Activated CD4-positive, CD25-positive, alpha-beta regulatory T cell treated with anti-CD3 and anti-CD28 coated beads, Interleukin-2, amount 50 U/mL, for 72 hours (primary cell): ENCODE data around the gene ZSWIM4.
"Not testable (repeated sequence)": the region's sequence is repeated elsewhere in the genome, so short reads cannot be mapped to it uniquely, and the experiment has no call there.

ENCODE experiments used
- DNase-seq: peaks from one replicate; pipeline ENCODE4 v3.0.0; 2021

ZSWIM4 gene

DNA sequence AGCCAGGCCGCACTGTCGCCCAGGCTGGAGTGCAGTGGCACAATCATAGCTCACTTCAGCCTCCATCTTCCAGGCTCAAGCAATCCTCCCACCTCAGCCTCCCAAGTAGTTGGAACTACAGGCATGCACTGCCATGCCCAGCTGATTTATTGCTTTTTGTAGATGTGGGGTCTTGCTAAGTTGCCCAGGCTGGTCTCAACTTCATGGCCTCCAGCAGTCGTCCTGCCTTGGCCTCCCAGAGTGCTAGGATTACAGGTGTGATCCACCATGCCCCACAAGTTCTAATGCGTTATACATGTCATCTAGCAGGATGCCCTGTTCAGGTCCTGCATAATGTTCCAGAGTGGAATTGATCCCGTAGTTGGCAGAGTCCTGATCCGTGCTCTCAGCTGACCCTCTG, 16.4 kb upstream of the ZSWIM4 start:
- no peak for DNase-seq

DNA sequence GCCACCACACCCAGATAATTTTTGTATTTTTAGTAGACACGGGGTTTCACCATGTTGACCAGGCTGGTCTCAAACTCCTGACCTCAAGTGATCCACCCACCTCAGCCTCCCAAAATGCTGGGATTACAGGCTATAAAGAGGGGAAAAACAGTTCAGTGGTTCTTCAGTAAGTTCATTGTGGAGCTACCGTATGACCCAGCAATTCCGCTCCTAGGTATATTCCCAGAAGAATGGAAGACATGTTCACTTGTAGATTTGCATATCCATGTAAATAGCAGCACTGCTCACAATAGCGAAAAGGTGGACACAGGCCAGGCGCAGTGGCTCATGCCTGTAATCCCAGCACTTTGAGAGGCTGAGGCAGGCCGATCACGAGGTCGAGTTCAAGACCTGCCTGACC, 15.4 kb upstream of the ZSWIM4 start:
- not testable (repeated sequence) for DNase-seq

DNA sequence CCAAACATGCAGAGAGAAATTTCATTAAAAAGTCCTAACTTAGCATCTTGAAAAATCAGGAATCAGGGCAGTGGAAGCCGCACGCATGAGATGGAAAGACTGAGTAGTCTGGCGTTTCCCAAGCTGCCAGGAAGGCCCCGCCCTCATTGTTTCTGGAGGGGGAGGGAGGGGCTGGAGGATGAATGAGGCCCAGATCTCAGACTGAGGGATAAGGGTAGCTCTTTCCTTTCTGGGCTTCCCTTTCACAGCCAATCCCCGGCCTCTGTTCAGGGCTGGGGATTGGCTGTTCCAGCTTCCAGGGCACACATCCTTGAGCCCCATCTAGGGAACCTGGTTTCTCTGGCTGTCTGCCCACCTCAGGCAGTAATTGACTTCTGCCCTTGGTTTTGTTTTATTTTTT, 13.7 kb upstream of the ZSWIM4 start:
- DNase-seq, result no peak

DNA sequence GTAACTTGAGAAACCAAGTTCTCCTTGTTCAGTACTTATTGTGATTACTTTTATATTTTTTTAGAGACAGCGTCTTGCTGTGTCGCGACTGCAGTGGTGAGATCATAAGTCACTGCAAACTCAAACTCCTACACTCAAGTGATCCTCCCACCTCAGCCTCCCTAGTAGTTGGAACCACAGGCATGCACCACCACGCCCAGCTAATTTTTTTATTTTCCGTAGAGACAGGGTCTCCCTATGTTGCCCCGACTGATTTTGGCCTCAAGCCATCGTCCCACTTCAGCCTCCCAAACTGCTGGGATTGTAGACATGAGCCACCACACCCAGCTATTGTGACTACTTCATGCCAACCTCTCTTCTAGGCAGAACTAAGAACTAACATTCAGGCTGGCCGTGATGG, 12.7 kb upstream of the ZSWIM4 start:
- no peak for DNase-seq

DNA sequence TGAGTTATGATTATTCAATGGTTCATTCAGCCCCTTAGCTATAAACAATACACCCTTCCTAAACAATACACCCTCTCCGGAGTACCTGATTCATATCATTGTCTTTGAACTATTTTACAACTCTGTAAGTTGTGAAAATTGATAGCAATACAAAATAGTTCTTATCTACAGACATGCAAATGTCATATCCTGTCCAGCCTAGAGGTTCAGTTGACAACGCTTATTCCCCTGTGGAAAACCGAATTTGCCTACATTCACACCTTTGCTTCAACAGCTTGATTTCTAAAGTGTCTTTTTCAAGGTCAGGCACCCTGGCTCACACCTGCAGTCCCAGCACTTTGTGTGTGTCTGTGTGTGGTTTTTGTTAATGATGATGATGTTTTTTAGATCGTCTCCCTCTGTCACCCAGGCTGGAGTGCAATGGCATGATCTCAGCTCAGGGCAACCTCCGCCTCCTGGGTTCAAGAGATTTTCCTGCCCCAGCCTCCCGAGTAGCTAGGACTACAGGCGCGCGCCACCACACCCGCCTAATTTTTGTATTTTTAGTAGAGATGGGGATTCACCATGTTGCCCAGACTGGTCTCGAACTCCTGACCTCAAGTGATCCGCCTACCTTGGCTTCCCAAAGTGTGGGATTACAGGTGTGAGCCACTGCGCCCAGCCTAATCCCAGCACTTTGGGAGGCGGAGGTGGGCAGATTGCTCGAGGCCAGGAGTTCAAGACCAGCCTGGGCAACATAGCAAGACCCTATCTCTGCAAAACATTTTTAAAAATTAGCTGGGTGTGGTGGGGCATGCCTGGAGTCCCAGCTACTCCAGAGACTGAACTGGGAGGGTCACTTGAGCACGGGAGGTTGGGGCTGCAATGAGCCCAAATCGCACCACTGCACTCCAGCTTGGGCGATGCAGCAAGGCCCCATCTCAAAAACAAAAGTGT, 11.4 kb upstream of the ZSWIM4 start:
- no peak for DNase-seq

DNA sequence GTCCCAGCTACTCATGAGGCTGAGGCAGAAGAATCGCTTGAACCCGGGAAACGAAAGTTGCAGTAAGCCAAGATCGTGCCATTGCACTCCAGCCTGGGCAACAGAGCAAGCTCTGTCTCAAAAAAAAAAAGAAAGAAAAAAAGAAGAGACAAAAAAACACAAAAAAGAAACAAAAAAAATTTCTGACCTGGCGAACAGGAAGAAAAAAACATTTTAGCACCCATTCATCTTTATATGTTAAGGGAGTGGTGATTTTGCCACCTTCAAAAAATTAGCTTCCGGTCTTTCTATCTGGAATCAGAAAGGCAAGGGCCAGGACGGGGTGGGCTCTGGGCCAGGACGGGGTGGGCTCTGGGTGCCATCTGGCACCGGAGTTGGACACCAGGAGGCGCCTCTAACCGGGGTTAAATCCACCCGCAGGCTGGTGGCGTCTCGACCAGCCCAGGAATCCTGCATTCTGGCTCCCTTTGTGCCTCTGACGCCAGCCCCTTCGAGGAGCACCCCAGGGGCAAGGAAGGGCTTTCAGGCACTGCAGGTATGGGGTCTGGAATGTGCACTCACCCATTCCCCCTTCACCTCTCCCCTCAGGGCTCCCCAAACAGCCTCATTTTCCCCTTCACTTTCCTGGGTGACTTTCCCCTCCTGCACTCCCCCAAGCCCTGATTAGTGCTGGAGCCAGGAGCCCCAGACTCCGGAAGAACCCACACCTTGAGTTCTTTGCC, 10.4 kb upstream of the ZSWIM4 start:
- peak; percentile 63 for DNase-seq

DNA sequence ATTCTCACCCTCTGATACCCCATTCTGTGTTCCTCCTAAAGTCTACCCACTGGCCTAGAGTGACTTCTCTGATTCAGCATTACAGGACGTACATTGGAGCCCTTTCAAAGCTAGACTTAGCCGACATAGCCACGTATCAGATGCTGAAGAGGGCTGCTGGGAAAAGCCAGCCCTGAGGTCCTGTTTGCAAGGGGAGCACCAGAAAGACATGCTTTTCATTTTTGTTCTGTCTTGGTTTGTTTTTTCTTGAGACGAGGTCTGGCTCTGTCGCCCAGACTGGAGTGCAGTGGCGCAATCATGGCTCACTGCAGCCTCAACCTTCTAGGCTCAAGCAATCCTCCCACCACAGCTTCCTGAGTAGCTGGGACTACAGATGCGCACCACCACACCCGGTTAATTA, 6.3 kb upstream of the ZSWIM4 start:
- DNase-seq, result no peak

DNA sequence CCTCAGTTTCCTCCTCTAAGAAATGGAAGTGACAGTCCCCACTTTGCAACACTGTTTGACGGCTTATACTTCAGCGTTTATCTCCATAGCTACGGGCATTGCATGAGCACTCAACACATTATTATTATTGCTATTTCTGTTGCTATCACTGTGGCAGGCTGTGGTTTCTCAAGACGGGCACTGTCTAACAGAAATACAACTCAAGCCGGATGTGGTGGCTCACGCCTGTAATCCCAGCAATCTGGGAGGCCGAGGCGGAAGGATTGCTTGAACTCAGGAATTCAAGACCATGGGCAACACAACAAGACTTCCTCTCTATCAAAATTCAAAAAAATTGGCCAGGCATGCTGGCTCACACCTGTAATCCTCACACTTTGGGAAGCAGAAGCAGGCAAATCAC, 4.9 kb upstream of the ZSWIM4 start:
- no peak for DNase-seq

DNA sequence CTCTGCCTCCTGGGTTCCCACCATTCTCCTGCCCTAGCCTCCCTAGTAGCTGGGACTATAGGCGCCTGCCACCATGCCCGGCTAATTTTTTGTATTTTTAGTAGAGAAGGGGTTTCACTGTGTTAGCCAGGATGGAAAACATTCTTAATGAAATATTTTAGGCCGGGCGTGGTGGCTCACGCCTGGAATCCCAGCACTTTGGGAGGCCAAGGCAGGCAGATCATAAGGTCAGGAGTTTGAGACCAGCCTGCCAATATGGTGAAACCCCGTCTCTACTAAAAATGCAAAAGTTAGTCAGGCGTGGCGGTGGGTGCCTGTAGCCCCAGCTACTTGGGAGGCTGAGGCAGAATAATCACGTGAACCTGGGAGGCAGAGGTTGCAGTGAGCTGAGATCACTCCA, 1.9 kb upstream of the ZSWIM4 start:
- DNase-seq, result not testable (repeated sequence)

DNA sequence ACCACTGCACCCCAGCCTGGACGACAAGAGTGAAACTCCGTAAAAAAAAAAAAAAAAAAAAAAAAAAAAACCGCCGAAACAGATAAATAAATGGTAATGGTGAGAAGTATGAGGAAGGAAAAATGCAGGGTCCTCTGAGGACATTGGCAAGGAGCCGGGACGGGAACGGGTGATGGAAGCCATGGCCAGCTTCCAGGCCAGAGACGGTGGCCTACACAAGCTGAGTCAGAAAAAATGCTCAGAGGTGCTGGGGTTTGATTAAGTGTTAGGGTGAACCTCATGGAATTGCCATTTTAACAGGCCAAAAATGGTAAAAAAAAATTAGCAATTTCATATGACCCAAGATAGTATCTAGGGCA, 866 bp upstream of the ZSWIM4 start:
- no peak for DNase-seq

DNA sequence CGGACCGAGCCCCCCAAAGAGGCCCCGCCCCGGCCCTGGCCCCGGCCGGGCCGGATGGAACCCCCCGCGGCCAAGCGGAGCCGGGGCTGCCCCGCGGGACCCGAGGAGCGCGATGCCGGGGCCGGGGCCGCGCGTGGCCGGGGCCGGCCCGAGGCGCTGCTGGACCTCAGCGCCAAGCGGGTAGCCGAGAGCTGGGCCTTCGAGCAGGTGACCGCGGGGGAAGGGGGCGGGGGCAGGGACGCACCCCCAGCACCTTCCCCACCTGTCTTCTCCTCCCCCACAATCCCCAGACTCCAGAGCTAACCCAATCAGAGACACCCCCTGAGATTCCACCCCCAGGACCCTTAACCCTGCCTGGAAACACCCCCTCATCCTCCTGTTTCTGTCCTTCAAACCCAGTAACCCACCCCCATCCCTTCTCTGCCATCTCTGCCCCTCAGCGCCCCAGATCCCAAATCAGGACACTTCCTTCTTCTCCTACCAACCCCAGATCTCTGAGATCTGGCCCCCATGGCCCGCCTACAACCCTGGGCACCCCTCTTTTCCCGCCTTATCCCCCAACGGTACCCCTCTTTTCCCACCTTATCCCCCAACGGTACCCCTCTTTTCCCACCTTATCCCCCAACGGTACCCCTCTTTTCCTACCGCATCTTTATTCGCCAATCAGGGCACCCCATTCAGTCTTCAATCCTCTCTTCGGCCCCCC, 505 bp downstream of the ZSWIM4 start:
- DNase-seq, result no peak

DNA sequence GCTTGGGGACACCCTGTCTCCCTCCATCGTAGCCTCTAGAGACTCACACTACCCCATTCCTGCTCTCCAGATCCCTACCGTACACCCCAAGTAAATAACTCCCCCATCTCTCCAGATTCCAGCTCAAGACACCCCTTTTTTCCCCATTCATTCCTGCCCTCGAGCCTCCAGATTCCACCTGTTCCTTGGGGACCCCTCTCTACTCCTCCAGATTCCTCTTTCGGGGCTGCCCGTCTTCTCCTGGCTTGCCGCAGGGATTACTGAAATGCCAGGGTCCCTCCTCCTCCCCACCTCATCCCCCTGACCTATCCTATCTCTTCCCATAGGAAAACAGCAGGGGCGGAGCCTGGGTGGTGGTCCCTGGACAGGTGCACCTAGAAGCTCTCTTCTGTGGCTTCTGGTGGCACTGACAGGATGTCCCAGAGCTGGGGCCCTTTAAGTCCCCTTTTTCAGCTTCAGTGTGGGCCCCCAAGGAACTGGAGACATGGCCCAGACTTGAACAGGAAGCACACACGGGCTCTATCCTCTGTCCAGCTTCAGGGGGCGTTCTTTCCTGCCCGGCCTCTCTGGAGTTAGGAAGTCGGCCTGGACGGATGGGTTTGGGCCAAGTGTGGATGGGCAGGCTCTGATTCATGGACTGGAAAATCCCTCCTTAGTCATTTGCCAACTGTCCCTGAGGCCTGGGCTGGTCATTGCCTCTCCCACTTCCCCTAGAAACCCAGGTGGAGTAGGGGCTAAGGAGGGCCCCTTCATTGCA, 1.2 kb downstream of the ZSWIM4 start:
- no peak for DNase-seq

DNA sequence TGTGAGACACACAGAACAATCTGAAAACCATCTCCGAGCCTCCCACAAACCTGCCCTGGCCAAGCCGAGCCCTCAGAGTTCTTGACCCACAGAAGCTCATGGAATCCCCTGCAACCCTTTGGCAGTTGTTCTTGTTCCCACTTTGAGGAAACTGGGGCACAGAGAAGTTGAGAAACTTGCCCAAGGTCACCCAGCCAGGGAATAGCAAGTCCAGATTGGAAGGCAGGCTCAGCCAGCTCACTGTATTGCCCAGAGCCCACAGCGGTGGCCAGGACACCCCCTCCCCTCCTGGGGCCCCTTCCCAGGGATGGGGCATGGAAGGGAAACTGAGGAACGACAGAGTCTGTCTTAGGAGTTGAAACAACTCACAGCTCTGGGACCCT, 1.8 kb downstream of the ZSWIM4 start:
- DNase-seq, result no peak

DNA sequence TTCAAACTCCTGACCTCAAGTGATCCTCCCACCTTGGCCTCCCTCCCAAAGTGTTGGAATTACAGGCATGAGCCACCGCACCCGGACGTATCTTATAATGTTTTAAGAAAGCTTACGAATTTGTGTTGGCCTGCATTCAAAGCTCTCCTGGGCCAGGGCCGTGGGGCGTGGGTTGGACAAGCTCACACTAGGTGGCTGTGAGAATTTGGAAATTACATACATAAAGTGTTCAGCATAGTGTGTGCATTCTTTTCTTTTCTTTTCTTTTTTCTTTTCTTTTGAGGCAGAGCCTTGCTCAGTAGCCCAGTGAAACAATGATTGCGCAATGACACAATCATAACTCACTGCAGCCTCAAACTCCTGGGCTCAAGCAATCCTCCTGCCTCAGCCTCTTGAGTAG, 2.6 kb downstream of the ZSWIM4 start:
- no peak for DNase-seq

DNA sequence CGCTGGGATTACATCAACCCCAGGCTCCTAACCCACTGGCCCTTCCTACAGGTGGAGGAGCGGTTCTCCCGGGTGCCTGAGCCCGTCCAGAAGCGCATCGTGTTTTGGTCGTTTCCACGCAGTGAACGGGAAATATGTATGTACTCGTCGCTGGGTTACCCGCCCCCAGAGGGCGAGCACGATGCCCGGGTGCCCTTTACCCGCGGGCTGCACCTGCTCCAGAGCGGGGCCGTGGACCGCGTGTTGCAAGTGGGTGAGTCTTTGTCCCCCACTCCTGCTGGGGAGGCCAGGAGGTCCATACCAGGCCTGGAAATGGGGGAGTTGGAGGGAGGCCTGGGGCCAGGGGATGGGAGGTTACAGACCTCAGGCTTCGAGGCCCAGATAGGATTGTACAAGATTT, 4.4 kb downstream of the ZSWIM4 start:
- DNase-seq, result no peak

DNA sequence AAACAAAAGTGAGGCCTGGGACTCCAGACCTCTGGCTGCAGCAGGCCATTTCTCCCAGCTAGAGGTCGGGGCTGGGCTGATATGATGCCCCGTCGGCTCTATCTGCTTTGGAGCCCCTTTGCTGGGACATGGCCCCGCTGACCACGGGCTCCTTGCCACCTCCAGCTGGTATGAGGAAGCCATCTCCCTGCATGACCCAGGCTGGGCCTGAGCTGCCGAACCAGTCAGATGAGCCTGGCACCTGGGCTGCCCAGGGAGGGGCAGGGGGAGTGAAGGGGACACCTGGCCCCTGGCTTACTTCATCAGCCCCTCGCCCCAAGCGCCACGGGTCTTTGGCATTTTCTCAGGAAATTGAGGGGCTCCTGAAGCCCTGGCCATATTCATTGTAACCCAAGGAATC, 7.8 kb downstream of the ZSWIM4 start:
- DNase-seq, result no peak

DNA sequence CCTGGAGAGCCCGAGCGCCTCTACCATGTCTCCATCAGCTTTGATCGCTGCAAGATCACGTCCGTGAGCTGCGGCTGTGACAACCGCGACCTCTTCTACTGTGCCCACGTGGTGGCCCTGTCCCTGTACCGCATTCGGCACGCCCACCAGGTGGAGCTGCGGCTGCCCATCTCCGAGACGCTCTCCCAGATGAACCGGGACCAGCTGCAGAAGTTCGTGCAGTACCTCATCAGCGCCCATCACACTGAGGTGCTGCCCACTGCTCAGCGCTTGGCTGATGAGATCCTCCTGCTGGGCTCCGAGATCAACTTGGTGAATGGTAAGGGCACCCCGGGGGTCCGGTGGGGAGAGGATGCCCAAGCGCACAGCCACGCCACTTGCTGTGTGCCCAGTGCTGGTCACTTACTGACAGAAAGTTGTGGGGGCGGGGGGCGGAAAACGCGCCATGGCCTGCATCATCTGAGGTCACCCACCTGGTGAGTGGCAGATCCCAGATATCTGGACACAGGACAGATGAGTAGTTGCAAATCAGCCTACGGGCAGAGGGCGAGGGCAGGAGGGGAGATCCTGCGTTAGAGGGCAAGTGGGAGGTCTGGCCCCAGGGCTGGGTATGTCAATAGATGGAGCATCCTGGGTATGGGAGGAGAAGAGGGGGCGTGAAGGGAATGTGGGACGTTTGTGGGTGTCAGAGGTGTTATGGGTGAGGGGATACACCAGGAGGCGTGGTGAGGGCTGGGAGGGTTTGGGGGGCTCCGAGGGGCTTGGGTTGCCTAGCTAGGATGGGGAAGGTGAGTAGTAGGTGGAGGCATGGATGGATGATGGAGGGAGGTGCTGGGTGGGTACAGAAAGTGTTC, 9.8 kb downstream of the ZSWIM4 start:
- DNase-seq, result no peak

DNA sequence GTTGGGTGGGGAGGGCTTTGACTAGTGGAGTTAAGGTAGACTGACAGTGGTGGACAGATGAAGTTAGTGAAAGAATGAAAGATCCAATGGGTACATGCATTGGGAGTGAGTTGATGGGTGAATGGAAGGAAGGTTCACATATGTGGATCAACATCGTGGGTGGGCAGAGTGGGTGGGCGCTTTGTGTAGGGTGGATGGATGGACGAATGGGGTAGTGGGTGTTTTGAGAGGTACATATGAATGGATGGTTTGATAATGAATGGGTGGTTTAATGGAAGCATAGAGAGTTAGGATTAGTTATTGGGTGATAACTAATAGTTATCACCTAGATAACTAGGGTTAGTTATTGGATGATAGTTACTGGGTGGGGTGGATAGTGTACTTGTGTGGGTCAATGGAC, 11.5 kb downstream of the ZSWIM4 start:
- no peak for DNase-seq

DNA sequence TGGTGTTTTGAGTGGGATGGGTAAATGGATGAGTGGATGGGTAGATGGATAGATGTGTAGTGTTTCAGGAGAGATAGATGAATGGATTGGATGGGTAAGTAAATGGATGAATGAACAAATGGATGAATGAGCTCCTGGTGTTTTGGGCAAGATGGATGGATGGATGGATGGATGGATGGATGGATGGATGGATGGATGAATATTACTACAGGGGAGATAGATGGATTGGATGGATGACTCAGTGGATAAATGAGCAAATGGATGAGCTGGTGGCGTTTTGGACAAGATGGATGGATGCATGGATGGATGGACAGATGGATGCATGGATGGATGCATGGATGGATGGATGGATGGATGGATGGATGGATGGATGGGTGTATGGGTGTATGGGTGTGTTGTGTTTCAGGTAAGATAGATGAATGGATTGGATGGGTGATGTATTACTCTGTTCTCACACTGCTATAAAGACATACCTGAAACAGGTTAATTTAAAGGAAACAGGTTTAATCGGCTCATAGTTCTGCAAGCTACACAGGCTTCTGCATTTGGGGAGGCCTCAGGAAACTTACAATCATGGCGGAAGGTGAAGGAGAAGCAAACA, 12.3 kb downstream of the ZSWIM4 start:
- DNase-seq, result no peak

DNA sequence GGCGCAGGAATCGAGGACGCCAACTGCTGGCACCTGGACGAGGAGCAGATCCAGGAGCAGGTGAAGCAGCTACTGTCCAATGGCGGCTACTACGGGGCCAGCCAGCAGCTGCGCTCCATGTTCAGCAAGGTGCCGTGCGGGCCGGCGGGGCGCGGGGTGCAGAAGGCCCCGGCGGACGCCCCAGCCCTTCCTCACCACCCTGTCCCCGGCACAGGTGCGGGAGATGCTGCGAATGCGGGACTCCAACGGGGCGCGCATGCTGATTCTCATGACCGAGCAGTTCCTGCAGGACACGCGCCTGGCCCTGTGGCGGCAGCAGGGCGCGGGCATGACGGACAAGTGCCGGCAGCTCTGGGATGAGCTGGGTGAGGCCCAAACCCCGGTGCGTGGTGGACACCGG, 13.6 kb downstream of the ZSWIM4 start:
- no peak for DNase-seq

DNA sequence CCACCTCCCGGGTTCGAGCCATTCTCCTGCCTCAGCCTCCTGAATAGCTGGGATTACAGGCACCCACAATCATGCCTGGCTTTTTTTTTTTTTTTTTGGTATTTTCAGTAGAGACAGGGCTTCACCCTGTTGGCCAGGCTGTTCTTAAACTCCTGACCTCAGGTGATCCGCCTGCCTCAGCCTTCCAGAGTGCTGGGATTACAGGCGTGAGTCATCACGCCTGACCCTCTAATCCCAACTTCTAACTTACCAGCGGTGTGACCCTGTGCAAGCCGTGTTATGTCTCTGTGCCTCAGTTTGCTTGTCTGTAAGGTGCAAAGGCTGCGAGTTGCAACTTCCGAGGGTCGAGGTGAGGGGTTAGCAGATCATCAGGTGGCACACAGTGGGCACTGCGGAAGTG, 17.3 kb downstream of the ZSWIM4 start:
- DNase-seq, result no peak

DNA sequence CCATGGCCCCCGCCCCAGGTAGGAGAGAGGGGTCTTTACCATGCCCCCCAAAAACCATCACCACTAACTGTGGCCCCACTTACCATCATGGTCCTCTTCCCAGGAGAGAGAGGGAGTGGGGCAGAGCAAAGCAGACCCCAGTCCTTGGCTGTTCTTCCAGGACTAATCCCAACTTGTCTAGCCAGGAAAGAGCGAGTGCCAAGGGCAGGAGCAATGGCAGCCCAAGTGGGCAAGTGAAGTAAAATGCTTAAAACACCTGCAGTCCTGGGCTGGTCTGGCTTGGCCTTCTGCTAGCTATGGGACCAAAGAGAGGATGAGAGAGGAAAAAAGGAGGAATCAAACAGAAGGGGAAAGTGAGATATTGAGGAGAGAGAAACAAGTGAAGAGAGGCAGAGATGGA, 17.9 kb downstream of the ZSWIM4 start:
- DNase-seq, result no peak
